GM12875 (cell line): ENCODE results near the gene SCNN1B.

Source experiments
- H3K4me3 ChIP-seq: one replicate; pipeline ENCODE4 v1.5.1; 2011; ENCODE audit warnings: low read depth, low read length, control low read depth
- TF ChIP-seq, protein P1 (sequence below): IDR thresholded peaks from 2 replicates; pipeline ENCODE4 v1.5.1; 2011; ENCODE audit warnings: low read depth, mild to moderate bottlenecking, control low read depth, inconsistent platforms, low read length, moderate library complexity, borderline replicate concordance; ENCODE audit not compliant: insufficient read depth

The SCNN1B gene

DNA sequence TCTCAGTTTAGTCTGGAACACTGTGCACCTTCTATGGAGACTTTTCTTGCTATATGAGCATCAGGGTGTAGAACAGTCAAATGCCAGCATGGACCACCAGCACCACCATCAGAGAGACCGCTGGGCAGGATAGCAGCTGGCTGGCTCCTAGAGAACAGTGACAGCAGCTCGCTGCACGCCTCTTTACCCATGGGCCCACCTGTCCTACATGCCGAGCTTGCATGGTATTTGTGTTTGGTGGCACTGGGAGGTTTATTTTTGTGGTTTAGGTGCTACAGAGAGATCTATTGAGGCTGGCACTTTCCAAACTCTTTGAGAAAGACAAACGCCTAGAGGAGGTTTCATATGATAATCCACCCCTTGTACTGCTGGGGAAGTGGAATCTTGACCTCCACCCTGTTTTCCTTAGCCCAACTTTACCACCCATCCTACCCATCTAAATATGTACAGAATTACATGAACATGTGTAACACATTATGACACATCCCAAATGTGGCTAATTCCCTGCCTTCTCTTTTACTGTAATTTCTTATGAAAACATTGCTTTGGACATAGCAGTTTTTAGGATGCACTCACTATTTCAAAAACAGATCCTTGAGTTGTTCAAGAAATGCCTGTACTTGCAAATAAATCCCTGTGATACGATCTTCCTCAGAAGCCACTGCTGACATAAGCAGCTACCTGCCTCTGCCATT is 104.6 kb downstream of the SCNN1B start:
- TF ChIP-seq, protein P1, sequence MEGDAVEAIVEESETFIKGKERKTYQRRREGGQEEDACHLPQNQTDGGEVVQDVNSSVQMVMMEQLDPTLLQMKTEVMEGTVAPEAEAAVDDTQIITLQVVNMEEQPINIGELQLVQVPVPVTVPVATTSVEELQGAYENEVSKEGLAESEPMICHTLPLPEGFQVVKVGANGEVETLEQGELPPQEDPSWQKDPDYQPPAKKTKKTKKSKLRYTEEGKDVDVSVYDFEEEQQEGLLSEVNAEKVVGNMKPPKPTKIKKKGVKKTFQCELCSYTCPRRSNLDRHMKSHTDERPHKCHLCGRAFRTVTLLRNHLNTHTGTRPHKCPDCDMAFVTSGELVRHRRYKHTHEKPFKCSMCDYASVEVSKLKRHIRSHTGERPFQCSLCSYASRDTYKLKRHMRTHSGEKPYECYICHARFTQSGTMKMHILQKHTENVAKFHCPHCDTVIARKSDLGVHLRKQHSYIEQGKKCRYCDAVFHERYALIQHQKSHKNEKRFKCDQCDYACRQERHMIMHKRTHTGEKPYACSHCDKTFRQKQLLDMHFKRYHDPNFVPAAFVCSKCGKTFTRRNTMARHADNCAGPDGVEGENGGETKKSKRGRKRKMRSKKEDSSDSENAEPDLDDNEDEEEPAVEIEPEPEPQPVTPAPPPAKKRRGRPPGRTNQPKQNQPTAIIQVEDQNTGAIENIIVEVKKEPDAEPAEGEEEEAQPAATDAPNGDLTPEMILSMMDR, result no peak
- H3K4me3 ChIP-seq, result no peak overlapping the region

DNA sequence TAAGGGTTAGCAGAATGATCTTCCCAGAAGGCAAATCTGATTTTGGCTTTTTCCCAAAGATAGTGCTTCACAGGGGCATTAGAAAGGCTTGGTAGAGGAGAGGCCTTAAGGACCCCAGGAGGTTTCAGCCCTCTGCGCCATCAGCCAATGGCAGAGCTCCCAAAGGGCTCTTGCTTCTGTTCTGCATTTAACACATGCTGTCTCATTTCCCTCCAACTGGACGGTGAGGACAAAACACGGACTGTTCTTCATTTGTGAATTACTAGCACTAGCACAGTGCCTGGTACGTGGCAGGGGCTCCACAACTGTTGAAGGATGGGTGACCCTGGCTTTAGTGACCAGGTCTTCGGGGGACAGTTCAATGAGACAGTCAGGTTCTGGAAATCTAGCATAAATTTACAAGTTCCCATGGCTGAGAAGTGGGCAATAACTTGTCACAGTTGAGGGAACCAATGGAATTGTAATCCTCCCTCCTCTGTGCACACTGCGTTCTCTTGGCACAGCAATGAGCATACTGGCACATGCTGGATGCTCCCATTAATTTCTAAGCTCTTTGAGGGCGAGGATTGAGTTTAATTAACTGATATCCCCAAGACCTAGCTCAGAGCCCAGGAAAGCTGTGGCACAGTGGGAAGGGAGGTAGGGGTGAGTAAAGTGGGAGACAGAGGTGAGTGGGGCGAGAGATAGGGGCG is 105.5 kb downstream of the SCNN1B start:
- H3K4me3 ChIP-seq, result no peak overlapping the region
- TF ChIP-seq, protein P1, result no peak

DNA sequence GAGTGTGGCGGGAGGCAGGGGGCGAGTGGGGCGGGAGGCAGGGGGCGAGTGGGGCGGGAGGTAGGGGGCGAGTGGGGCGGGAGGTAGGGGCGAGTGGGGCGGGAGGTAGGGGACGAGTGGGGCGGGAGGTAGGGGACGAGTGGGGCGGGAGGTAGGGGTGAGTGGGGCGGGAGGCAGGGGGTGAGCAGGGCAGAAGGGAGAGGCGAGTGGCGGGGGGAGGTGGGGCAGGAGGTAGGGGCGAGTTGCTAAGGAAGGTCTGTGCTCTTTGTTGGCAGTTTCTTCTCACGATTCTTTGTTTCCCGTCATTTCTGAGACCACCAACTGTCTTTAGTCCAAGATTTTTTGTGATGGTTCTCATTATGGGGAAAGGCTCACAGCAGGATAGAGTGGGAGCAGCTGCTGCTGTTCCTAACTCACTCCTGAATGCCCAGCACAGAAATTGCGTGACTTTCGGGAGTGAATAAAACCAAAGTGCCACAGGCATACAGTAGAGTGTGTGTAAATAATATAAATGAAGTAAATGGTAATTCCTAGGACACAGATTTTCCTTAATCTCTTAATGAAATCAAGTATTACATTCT is 106.2 kb downstream of the SCNN1B start:
- H3K4me3 ChIP-seq, result no peak overlapping the region

DNA sequence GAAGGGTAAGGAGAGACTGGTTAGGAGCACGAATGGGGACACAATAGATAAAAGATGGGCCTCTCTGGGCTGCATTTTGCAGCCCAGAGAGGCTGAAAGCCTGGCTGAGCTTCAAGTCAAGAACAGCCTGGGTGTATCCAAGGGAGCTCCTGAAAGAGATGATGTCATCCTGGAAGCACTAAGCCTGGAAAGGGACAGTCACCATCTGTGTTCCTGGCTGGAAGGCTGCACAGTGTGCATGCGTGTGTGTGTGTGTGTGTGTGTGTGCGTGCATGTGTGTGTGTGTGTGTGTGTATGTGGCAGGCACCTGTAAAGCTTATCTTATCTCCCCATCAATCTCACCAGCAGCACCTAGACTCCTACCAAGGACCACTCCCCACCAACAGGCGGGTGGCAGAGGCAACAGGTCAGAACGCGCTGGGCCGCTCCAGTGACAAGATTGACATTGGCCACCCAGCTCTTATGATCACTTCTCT is 106.8 kb downstream of the SCNN1B start:
- H3K4me3 ChIP-seq, result no peak overlapping the region
- TF ChIP-seq, protein P1, result no peak

More for the DNA sequence above, 106.2 kb downstream of the SCNN1B start:
- TF ChIP-seq, protein P1, result no peak

DNA sequence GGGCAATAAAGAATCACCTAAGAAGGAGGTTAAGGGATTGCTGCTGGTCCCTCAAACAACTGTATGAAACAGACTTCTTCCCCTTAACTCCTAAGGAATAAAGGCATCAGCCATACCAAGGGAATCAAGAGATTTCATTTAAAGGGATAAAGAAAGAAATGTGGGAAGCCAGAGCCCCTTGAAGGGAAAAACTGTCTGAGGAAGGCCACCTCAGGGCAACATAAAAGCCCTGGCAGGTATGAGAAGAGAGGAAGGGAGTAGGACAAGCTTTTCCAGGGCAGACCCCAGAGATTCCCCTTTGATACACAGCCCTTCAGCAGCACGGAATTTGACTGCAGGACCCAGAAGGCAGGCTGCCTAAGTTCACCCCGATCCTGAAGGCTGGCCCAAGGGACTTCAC is 107.4 kb downstream of the SCNN1B start:
- no peak overlapping the region for H3K4me3 ChIP-seq
- TF ChIP-seq, protein P1, result no peak

DNA sequence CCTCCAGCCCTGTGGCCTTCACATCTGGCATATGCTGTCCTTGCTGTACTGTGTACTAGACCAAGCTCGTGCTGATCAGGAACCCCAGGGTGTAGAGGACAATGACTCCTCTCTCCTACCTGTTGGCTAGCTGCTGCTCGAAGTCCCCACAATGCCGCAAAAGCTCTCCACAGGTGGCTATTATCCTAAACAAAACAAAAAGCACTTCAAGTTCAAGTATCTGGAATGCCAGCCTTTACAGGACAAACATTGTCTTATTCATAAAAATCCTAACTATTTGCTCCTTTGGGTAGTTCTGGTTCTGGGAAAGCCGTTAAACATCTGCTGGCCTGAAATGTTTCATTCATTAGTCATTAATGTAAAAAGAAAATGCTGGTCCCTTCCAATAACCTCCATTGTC is 108.1 kb downstream of the SCNN1B start:
- TF ChIP-seq, protein P1, result no peak
- no peak overlapping the region for H3K4me3 ChIP-seq
